ENCODE results near the gene ADARB1.

DNA sequence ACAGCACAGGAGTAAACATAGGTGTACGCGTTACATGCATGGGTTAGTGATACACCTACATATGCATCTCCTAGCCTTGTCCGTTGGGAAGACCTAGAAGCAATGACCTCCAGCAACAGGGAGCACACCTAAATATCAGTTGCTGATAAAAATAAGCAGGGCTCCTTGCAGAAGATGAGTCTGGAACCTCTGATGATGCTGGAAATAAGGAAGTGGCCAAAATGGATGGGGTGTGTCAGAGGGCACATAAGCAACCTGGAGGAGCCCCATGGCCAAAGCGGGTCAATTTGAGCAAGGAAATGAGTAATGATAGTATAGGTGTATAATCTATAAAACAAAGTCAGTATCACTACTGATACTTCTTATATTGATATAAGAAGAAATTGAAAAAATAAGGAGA lies 13.7 kb downstream of the ADARB1 start:
- TF ChIP-seq POLR2A (IDR thresholded peaks at IDR 0.05; ENCODE audit: low read depth, low read length) (no peak), BHLHE40 (IDR thresholded peaks at IDR 0.05; ENCODE audit: low read depth, low read length) (no peak), RAD21 (IDR thresholded peaks at IDR 0.05; ENCODE audit: low read length) (no peak), RFX5 (IDR thresholded peaks at IDR 0.05; ENCODE audit: low read depth, low read length) (no peak), CHD1 (IDR thresholded peaks at IDR 0.05; ENCODE audit: low read depth, low read length) (no peak), CEBPB (IDR thresholded peaks at IDR 0.05; ENCODE audit: low read depth, low read length) (no peak), FOS (IDR thresholded peaks at IDR 0.05; ENCODE audit: low read depth, low read length) (no peak)
- TF ChIP-seq, protein P1, sequence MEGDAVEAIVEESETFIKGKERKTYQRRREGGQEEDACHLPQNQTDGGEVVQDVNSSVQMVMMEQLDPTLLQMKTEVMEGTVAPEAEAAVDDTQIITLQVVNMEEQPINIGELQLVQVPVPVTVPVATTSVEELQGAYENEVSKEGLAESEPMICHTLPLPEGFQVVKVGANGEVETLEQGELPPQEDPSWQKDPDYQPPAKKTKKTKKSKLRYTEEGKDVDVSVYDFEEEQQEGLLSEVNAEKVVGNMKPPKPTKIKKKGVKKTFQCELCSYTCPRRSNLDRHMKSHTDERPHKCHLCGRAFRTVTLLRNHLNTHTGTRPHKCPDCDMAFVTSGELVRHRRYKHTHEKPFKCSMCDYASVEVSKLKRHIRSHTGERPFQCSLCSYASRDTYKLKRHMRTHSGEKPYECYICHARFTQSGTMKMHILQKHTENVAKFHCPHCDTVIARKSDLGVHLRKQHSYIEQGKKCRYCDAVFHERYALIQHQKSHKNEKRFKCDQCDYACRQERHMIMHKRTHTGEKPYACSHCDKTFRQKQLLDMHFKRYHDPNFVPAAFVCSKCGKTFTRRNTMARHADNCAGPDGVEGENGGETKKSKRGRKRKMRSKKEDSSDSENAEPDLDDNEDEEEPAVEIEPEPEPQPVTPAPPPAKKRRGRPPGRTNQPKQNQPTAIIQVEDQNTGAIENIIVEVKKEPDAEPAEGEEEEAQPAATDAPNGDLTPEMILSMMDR (conservative IDR thresholded peaks at IDR 0.05; ENCODE audit: low read depth, low read length), result no peak
- TF ChIP-seq, protein P2, sequence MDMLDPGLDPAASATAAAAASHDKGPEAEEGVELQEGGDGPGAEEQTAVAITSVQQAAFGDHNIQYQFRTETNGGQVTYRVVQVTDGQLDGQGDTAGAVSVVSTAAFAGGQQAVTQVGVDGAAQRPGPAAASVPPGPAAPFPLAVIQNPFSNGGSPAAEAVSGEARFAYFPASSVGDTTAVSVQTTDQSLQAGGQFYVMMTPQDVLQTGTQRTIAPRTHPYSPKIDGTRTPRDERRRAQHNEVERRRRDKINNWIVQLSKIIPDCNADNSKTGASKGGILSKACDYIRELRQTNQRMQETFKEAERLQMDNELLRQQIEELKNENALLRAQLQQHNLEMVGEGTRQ (IDR thresholded peaks at IDR 0.05; ENCODE audit: low read depth, low read length), result no peak

Measured in IMR-90 (cell line).